ENCODE results near the gene CELA3A. TPM values are rescaled to one million over a fixed set of nuclear protein-coding genes. Genes with fewer than 3 reads are reported as not detected.
A peak's percentile ranks its signal among the peaks of the same experiment; 100 is the strongest.
"Not testable (repeated sequence)": the region's sequence is repeated elsewhere in the genome, so short reads cannot be mapped to it uniquely, and the experiment has no call there.

CELA3A gene
- total and polyA plus RNA-seq, 2 of the 13 experiments (the other 11 are each of a cell fraction or from before 2014, with no cell fraction given): 0.09 TPM; not detected in 1

DNA sequence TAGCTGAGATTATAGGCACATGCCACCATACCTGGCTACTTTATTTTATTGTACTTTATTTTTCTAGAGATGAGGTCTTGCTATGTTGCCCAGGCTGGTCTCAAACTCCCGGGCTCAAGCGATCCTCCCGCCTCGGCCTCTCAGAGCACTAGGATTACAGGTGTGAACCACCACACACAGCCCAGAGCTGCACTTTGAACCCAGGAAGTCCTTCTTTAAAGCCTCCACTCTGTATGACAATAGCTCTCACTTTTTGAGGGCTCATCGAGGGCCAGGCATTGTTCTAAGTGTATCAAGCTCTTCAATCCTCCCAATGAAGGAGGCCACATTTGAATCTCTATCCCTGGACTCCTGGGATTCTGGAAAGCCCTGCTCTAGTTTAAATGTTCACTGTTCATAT lies 1.0 kb downstream of the CELA3A start:
- in situ Hi-C loops (cut with HindIII; ENCODE audit: extremely low pct_ligation_motif_present, low pct_unique_long_range_greater_than_20kb); H3K79me2 ChIP-seq (ENCODE audit: insufficient read depth, low read length); H3K27me3 ChIP-seq (ENCODE audit: control insufficient read depth in 1 of 2, insufficient read depth in 2 of 2, low read length in 2 of 2); H3K36me3 ChIP-seq (replicated peaks in 1 of 2; ENCODE audit: control insufficient read depth in 1 of 2, insufficient read depth in 2 of 2, low read length in 2 of 2); CTCF ChIA-PET (ENCODE audit: low intra/inter-chr PET ratio, low total read pairs); H2AFZ ChIP-seq (ENCODE audit: low read length); POLR2A ChIA-PET; BruUV-seq (replicated peaks); H3K27ac ChIP-seq (ENCODE audit: extremely low read length, insufficient read depth, low read length); intact Hi-C loops (cut with micrococcal nuclease; ENCODE audit: unreplicated experiment); H4K20me1 ChIP-seq (ENCODE audit: insufficient read depth, low read length); H3K9ac ChIP-seq (ENCODE audit: insufficient read depth, low read depth, low read length); H3K9me3 ChIP-seq (ENCODE audit: low read length); H3K4me3 ChIP-seq (replicated peaks in 1 of 3; ENCODE audit: insufficient read depth in 1 of 3, low read depth in 2 of 3, low read length in 3 of 3); DNase-seq (ENCODE audit: low spot score); ATAC-seq; H3K4me2 ChIP-seq (ENCODE audit: low read depth, low read length); FAIRE-seq; TF ChIP-seq SOX13 (IDR thresholded peaks at IDR 0.05): not testable (repeated sequence)
- peaks cover 56% of the 10 kb centered on the region for H3K4me1 ChIP-seq (ENCODE audit: insufficient read depth, low read length)
- WGBS (ENCODE audit: low lambda C conversion rate): 64% methylated on average over 4 of the region's 5 CpGs
- TF ChIP-seq SOX5 (CRISPR knock-in tag; IDR thresholded peaks at IDR 0.05; ENCODE audit: borderline replicate concordance) (peak; percentile 45; the same call in 1 of the 2 replicates), SOX13 (CRISPR knock-in tag; conservative IDR thresholded peaks at IDR 0.05 in 1 of 2, IDR thresholded peaks at IDR 0.05 in 1 of 2) (peak in 1 of 2 experiments; percentile 61; a peak in 2 of 4 replicates), KDM1A (CRISPR knock-in tag; IDR thresholded peaks at IDR 0.05) (0 out of 2 replicates have a peak, but pooled peaks have one; percentile 23)

DNA sequence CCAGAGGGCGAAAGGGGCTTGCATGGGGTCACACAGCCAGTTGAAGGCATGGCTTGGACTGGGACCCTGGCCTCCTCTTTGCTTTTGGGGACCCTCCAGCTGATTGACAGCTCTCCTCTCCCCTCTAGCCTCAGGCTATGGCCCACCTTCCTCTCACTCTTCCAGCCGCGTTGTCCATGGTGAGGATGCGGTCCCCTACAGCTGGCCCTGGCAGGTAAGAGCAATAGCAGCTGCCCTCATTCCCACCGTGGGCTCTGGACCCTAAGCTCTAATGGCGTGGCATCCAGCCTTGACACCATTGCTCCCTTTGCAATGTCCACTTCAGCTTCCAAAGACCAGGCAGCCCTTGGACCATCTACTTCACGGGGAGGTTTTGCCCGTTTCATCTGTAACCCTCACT lies 1.4 kb downstream of the CELA3A start:
- H4K20me1 ChIP-seq (ENCODE audit: insufficient read depth, low read length); H3K36me3 ChIP-seq (replicated peaks in 1 of 2; ENCODE audit: control insufficient read depth in 1 of 2, insufficient read depth in 2 of 2, low read length in 2 of 2); H3K4me3 ChIP-seq (replicated peaks in 1 of 3; ENCODE audit: insufficient read depth in 1 of 3, low read depth in 2 of 3, low read length in 3 of 3); CTCF ChIA-PET (ENCODE audit: low intra/inter-chr PET ratio, low total read pairs); H3K9ac ChIP-seq (ENCODE audit: insufficient read depth, low read depth, low read length); BruUV-seq (replicated peaks); H3K27me3 ChIP-seq (ENCODE audit: control insufficient read depth in 1 of 2, insufficient read depth in 2 of 2, low read length in 2 of 2); H3K4me2 ChIP-seq (ENCODE audit: low read depth, low read length); DNase-seq (ENCODE audit: low spot score); H3K79me2 ChIP-seq (ENCODE audit: insufficient read depth, low read length); H2AFZ ChIP-seq (ENCODE audit: low read length); ATAC-seq; in situ Hi-C loops (cut with HindIII; ENCODE audit: extremely low pct_ligation_motif_present, low pct_unique_long_range_greater_than_20kb); H3K9me3 ChIP-seq (ENCODE audit: low read length); FAIRE-seq; POLR2A ChIA-PET; H3K27ac ChIP-seq (ENCODE audit: extremely low read length, insufficient read depth, low read length); intact Hi-C loops (cut with micrococcal nuclease; ENCODE audit: unreplicated experiment): not testable (repeated sequence)
- peaks cover 52% of the 10 kb centered on the region for H3K4me1 ChIP-seq (ENCODE audit: insufficient read depth, low read length)
- 85% methylated on average over 6 of the region's 8 CpGs for WGBS (ENCODE audit: low lambda C conversion rate)
